NCI-H2081 treated with DMSO at 0.1 percent for 48 hours (cell line): ENCODE measurements around the gene GPN2.

Source experiments
- DNase-seq: peaks from one replicate; lab custom pipeline; 2025; lab: John Stamatoyannopoulos, UW

The GPN2 gene

DNA sequence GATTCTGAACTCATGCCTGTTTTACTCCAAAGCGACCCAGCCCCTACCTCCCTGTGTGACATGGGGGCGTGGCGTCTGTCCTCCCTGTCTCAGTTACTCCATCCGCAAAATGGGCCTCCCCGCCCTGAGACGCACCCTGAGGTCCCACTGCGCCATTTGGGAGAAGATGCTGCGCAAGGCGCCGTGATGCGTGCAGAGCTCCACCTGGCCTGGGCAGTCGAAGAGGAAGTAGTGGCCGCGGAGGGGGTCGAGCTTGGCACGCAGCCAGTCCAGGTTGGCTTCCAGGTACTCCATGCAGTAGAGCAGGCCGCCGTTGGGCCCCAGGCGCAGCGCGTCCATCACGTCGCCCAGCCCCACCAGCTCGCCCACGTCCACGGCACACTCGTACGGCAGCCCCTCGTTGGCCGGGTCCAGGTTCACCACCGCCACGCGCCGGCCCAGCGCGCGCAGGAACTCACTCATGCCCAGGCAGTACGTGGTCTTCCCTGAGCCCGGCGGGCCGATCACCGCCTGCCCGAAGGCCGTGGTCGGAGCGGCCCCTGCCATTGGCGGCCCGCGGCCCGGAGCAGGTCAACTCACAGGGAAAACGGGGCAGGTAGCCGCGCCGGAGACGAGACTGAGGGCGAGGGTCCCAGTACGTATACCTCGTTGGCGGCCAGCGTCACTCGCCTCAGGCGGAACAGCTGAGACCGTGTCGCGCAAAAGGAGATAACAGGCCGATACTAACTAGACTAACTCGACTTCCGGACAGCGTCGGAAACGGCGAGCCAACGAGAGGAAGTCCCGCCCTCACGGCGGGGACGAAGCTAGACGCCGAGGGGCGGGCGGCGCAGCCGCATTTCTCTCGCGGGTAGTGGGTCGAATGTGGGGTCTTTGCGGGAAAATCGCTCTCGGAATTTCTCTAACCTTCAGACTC, at the start of gene GPN2:
GPN2 (minus strand) TSS at position 733 of the 916 bp plus-strand sequence; CDS start at position 546, 187 bp downstream.
- DNase-seq = no peak

- DNase-seq = no peak
Observed at GRCh38 chr1:26938659-26939025, 48.6 kb upstream of the GPN2 start.

- DNase-seq = no peak
Observed at GRCh38 chr1:26938004-26938658, 48.0 kb upstream of the GPN2 start.

DNA sequence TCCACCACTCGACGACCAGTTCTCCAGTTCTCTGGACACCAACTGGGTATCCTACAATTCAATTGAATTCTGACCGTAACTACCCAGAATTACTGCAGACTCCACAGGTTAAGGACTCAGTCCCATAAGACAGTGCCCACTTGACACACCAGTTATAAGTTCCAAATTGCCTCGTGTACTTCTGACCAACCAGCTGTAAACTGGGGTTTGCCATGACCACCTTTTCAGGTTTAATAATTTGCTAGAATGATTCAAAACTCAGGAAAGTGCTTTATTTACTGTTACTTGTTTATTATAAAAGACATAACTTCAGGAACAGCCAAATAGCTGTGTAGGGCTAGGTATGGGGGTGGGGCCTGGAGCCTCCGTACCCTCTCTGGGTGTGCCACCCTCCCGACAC, 46.7 kb upstream of the GPN2 start:
- no peak for DNase-seq

- no peak for DNase-seq
Observed at GRCh38 chr1:26932531-26932930, 42.4 kb upstream of the GPN2 start.

DNA sequence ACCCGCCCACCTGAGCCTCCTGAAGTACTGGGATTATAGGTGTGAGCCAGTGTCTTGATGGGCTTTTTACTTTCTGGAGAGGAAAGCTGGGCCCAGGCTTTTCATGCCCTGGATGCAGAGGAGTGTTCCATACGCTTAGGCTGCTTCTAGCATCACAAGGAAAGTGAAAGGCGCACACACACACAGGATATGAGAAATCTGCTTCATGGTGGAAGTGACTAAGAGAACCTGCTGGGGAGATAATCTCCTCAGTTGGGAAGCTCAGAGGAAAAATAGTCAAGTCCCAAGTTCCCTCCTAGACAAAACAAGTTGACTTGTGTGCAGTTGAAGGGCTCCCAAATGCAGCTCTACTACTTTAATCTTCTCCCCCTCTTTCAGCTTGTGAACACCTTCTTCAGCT, 33.6 kb upstream of the GPN2 start:
- no peak for DNase-seq

- DNase-seq = no peak
Observed at GRCh38 chr1:26922901-26923300, 32.8 kb upstream of the GPN2 start.

DNA sequence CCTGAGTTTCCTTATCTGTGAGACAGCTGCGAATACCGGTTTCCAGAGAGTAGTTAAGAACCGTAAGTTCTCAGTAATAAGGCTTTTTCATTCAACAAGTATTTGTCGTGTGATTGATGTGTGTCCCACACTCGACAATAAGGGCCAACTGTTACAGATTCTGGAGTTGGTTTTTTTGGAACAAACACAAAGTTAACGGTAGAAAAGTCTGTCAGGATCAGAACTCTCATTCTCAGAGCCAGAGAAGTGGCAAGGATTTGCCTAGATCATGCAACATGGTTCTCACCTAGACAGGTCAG, 32.3 kb upstream of the GPN2 start:
- no peak for DNase-seq

- DNase-seq = peak; percentile 75
Observed at GRCh38 chr1:26921540-26922430, 31.7 kb upstream of the GPN2 start, which contains the start of gene NUDC. NUDC (plus strand) TSS chr1:26921743; CDS start chr1:26921849, 106 bp downstream.

- DNase-seq = no peak
Observed at GRCh38 chr1:26921126-26921539, 31.1 kb upstream of the GPN2 start.

GRCh38 chr1:26915204-26915842, 25.2 kb upstream of the GPN2 start:
- no peak for DNase-seq

GRCh38 chr1:26913754-26914619, 23.9 kb upstream of the GPN2 start, which contains the start of gene NR0B2:
NR0B2 (minus strand) TSS chr1:26913975; CDS start chr1:26913940, 35 bp downstream.
- DNase-seq = peak; percentile 76

- no peak for DNase-seq
Observed at GRCh38 chr1:26913389-26913753, 23.3 kb upstream of the GPN2 start.

- DNase-seq = no peak
Observed at GRCh38 chr1:26912147-26912490, 22.0 kb upstream of the GPN2 start.

GRCh38 chr1:26911399-26912146, 21.5 kb upstream of the GPN2 start:
- no peak for DNase-seq

- no peak for DNase-seq
Observed at GRCh38 chr1:26910343-26911160, 20.5 kb upstream of the GPN2 start.

GRCh38 chr1:26909951-26910342, 19.9 kb upstream of the GPN2 start:
- no peak for DNase-seq

- no peak for DNase-seq
Observed at GRCh38 chr1:26907071-26907917, 17.2 kb upstream of the GPN2 start.
